HepG2 (cell line): ENCODE results near the gene FGFR3. TPM values are rescaled to one million over a fixed set of nuclear protein-coding genes. Genes with fewer than 3 reads are reported as not detected.

ENCODE experiments used
- DMAP1 ChIP-seq: IDR thresholded peaks from 2 replicates; pipeline ENCODE4 v1.6.1; 2016
- ETV5 ChIP-seq: IDR thresholded peaks from 2 replicates; pipeline ENCODE4 v1.6.1; 2018; ENCODE audit warnings: missing biosample characterization, missing genetic modification reagents, inconsistent platforms, borderline replicate concordance
- KLF9 ChIP-seq: IDR thresholded peaks from 2 replicates; pipeline ENCODE4 v1.6.1; 2016; ENCODE audit warnings: low read depth
- LCORL ChIP-seq, 2 experiments: fragments of 450-650 bp in 1 of 2; sonication (generic) in 1 of 2; formaldehyde crosslinking in 1 of 2; IDR thresholded peaks; 2 replicates each; pipeline versions ENCODE4 v1.5.0 to v1.6.1; 2017 to 2020; ENCODE audit warnings: antibody characterized with exemption in 1 of 2, missing genetic modification reagents in 1 of 2
- MED1 ChIP-seq: sonication (generic); formaldehyde crosslinking; IDR thresholded peaks from 2 replicates; pipeline ENCODE4 v1.4.0; 2020; ENCODE audit warnings: missing genetic modification reagents
- MEIS1 ChIP-seq: sonication (generic); formaldehyde crosslinking; IDR thresholded peaks from 2 replicates; pipeline ENCODE4 v1.9.0; 2021; ENCODE audit warnings: mild to moderate bottlenecking, missing genetic modification reagents, moderate library complexity, borderline replicate concordance
- PAXIP1 ChIP-seq: sonication (generic); formaldehyde crosslinking; conservative IDR thresholded peaks from 2 replicates; pipeline ENCODE4 v1.4.0; 2020; ENCODE audit warnings: mild to moderate bottlenecking, missing genetic modification reagents, moderate library complexity
- THRA ChIP-seq: sonication (generic); formaldehyde crosslinking; IDR thresholded peaks from 2 replicates; pipeline ENCODE4 v1.4.0; 2020; ENCODE audit warnings: missing genetic modification reagents, borderline replicate concordance
- U2AF1 ChIP-seq: fragments of 200-400 bp; formaldehyde crosslinking; optimal IDR thresholded peaks from 2 replicates; pipeline ENCODE3; 2017; ENCODE audit warnings: mild to moderate bottlenecking, low read depth, low read length
- ZBTB25 ChIP-seq: IDR thresholded peaks from 2 replicates; pipeline ENCODE4 v1.6.1; 2018; ENCODE audit warnings: missing genetic modification reagents
- ZBTB26 ChIP-seq: IDR thresholded peaks from 2 replicates; pipeline ENCODE4 v1.6.1; 2016; ENCODE audit warnings: missing compliant biosample characterization, missing genetic modification reagents, borderline replicate concordance
- ZKSCAN8 ChIP-seq: IDR thresholded peaks from 2 replicates; pipeline ENCODE4 v1.6.1; 2016; ENCODE audit warnings: borderline replicate concordance, missing genetic modification reagents, missing compliant biosample characterization
- ZNF101 ChIP-seq: sonication (generic); formaldehyde crosslinking; IDR thresholded peaks from 2 replicates; pipeline ENCODE4 v1.4.0; 2020; ENCODE audit warnings: mild to moderate bottlenecking, low read depth, missing genetic modification reagents, borderline replicate concordance
- ZNF331 ChIP-seq: sonication (generic); formaldehyde crosslinking; IDR thresholded peaks from 2 replicates; pipeline ENCODE4 v1.4.0; 2020; ENCODE audit warnings: missing genetic modification reagents
- ZNF333 ChIP-seq: sonication (generic); formaldehyde crosslinking; IDR thresholded peaks from 2 replicates; pipeline ENCODE4 v1.4.0; 2020; ENCODE audit warnings: mild to moderate bottlenecking, missing genetic modification reagents, borderline replicate concordance
- polyA plus RNA-seq, 8 experiments: library from polyadenylated mRNA; depleted of rRNA in 3 of 8; stranded (reverse) in 7 of 8; unstranded in 1 of 8; fragments of >200 nt; fragmentation: Illumina TruSeq in 4 of 8; extraction: Trizol in 4 of 8; gene quantifications; 2 replicates each; pipeline versions ENCODE4 v1.2.1 to v1.2.3, GENCODE V29; 2011 to 2016; ENCODE audit warnings: low read depth in 4 of 8, missing spikeins in 1 of 8, mixed read lengths in 1 of 8; ENCODE audit not compliant: insufficient read depth in 1 of 8
- total RNA-seq, 5 experiments: library from RNA; depleted of rRNA; stranded (reverse); fragments of >200 nt; fragmentation: Illumina TruSeq; extraction: Trizol; gene quantifications; 2 replicates each; pipeline ENCODE4 v1.2.3, GENCODE V29; 2016; ENCODE audit warnings: low read depth in 1 of 5
- TF ChIP-seq, protein P1 (sequence below), 2 experiments: sonication (generic) in 1 of 2; formaldehyde crosslinking in 1 of 2; IDR thresholded peaks; 2 replicates each; pipeline versions ENCODE4 v1.4.0 to v1.6.1; 2016 to 2020; ENCODE audit warnings: borderline replicate concordance in 1 of 2, low read depth in 1 of 2, mild to moderate bottlenecking in 1 of 2, missing genetic modification reagents in 1 of 2

The FGFR3 gene
- total and polyA plus RNA-seq, 2 of the 13 experiments (the other 11 are each of a cell fraction or from before 2014, with no cell fraction given): 103 to 109 TPM

GRCh38 chr4:1748465-1748995, 44.6 kb upstream of the FGFR3 start (continued):
- TF ChIP-seq ZNF101 (CRISPR knock-in tag): no peak
- peak; percentile 19; the same call in 1 of the 2 replicates for TF ChIP-seq ZNF331 (CRISPR knock-in tag)
- 0 out of 2 replicates have a peak, but pooled peaks have one; percentile 24 for TF ChIP-seq DMAP1 (CRISPR knock-in tag)
- peak; percentile 37; the same call in 1 of the 2 replicates for TF ChIP-seq ZKSCAN8 (CRISPR knock-in tag)
- 0 out of 2 replicates have a peak, but pooled peaks have one; percentile 19 for TF ChIP-seq MED1
- peak; percentile 59; the same call in 1 of the 2 replicates for TF ChIP-seq ZBTB26
- TF ChIP-seq THRA (CRISPR knock-in tag): 0 out of 2 replicates have a peak, but pooled peaks have one; percentile 48
- 0 out of 2 replicates have a peak, but pooled peaks have one; percentile 51 for TF ChIP-seq MEIS1 (CRISPR knock-in tag)
- no peak for TF ChIP-seq LCORL (IDR thresholded peaks at IDR 0.05)
- TF ChIP-seq LCORL (CRISPR knock-in tag; IDR thresholded peaks at IDR 0.05): peak; percentile 40; the same call in 1 of the 2 replicates
- 0 out of 2 replicates have a peak, but pooled peaks have one; percentile 18 for TF ChIP-seq PAXIP1 (CRISPR knock-in tag)
- TF ChIP-seq, protein P1, sequence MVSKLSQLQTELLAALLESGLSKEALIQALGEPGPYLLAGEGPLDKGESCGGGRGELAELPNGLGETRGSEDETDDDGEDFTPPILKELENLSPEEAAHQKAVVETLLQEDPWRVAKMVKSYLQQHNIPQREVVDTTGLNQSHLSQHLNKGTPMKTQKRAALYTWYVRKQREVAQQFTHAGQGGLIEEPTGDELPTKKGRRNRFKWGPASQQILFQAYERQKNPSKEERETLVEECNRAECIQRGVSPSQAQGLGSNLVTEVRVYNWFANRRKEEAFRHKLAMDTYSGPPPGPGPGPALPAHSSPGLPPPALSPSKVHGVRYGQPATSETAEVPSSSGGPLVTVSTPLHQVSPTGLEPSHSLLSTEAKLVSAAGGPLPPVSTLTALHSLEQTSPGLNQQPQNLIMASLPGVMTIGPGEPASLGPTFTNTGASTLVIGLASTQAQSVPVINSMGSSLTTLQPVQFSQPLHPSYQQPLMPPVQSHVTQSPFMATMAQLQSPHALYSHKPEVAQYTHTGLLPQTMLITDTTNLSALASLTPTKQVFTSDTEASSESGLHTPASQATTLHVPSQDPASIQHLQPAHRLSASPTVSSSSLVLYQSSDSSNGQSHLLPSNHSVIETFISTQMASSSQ (IDR thresholded peaks at IDR 0.05; ENCODE audit: low read depth): no peak
- TF ChIP-seq, protein P1 (CRISPR knock-in tag; IDR thresholded peaks at IDR 0.05; ENCODE audit: borderline replicate concordance): 0 out of 2 replicates have a peak, but pooled peaks have one; percentile 30
- no peak for TF ChIP-seq KLF9 (CRISPR knock-in tag)
- TF ChIP-seq ZBTB25 (CRISPR knock-in tag): 0 out of 2 replicates have a peak, but pooled peaks have one; percentile 44
- peak; percentile 53 for TF ChIP-seq ETV5
- peak; percentile 51 for TF ChIP-seq U2AF1
- no peak for TF ChIP-seq ZNF333
